GM19023 (cell line): ENCODE data around the gene SPOCK1.

ENCODE experiments used
- ATAC-seq: cut with Tn5 transposase; IDR thresholded peaks from one replicate; pipeline ENCODE4 v1.9.1; 2021; ENCODE audit warnings: mild to moderate bottlenecking, moderate library complexity; ENCODE audit not compliant: unreplicated experiment

Gene SPOCK1

GRCh38 chr5:137040641-137041340 lies 458.3 kb downstream of the SPOCK1 start:
- no peak for ATAC-seq

GRCh38 chr5:137040024-137040423 lies 459.1 kb downstream of the SPOCK1 start:
- no peak for ATAC-seq

GRCh38 chr5:137037848-137038247 lies 461.3 kb downstream of the SPOCK1 start:
- no peak for ATAC-seq

GRCh38 chr5:137036640-137037039 lies 462.5 kb downstream of the SPOCK1 start:
- no peak for ATAC-seq

GRCh38 chr5:137035480-137035878 lies 463.6 kb downstream of the SPOCK1 start:
- no peak for ATAC-seq

GRCh38 chr5:137034764-137035479 lies 464.2 kb downstream of the SPOCK1 start:
- no peak for ATAC-seq

- ATAC-seq, result no peak
Measured at GRCh38 chr5:137034213-137034612, 464.9 kb downstream of the SPOCK1 start.

- ATAC-seq, result no peak
Measured at GRCh38 chr5:137032929-137033328, 466.2 kb downstream of the SPOCK1 start.

GRCh38 chr5:137027758-137028157 lies 471.4 kb downstream of the SPOCK1 start:
- no peak for ATAC-seq

- no peak for ATAC-seq
Measured at GRCh38 chr5:137026296-137026695, 472.8 kb downstream of the SPOCK1 start.

- no peak for ATAC-seq
Measured at GRCh38 chr5:137024044-137024443, 475.1 kb downstream of the SPOCK1 start.

GRCh38 chr5:137023371-137023770 lies 475.8 kb downstream of the SPOCK1 start:
- ATAC-seq, result no peak

- no peak for ATAC-seq
Measured at GRCh38 chr5:137022725-137023124, 476.4 kb downstream of the SPOCK1 start.

- no peak for ATAC-seq
Measured at GRCh38 chr5:137022043-137022442, 477.1 kb downstream of the SPOCK1 start.

- ATAC-seq, result no peak
Measured at GRCh38 chr5:137019229-137019628, 479.9 kb downstream of the SPOCK1 start.

- ATAC-seq, result no peak
Measured at GRCh38 chr5:137016783-137017324, 482.3 kb downstream of the SPOCK1 start.

- ATAC-seq, result peak; percentile 78
Measured at GRCh38 chr5:137015540-137016116, 483.5 kb downstream of the SPOCK1 start.

- no peak for ATAC-seq
Measured at GRCh38 chr5:137014731-137015130, 484.4 kb downstream of the SPOCK1 start.

- no peak for ATAC-seq
Measured at GRCh38 chr5:137010226-137010625, 488.9 kb downstream of the SPOCK1 start.

GRCh38 chr5:137004279-137004678 lies 494.8 kb downstream of the SPOCK1 start:
- no peak for ATAC-seq

- no peak for ATAC-seq
Measured at GRCh38 chr5:137001026-137001569, 498.0 kb downstream of the SPOCK1 start.

GRCh38 chr5:136999787-137000186 lies 499.3 kb downstream of the SPOCK1 start:
- no peak for ATAC-seq
